Mesothelial cell of epicardium (in vitro differentiated cells): ENCODE measurements around the gene HEPACAM. TPM values are rescaled to one million over a fixed set of nuclear protein-coding genes. Genes with fewer than 3 reads are reported as not detected.
"Not testable (repeated sequence)": the region's sequence is repeated elsewhere in the genome, so short reads cannot be mapped to it uniquely, and the experiment has no call there.

ENCODE experiments used
- DNase-seq, 2 experiments: peaks; one replicate each; pipeline ENCODE4 v3.0.0; 2021; ENCODE audit warnings: low spot score in 2 of 2; ENCODE audit not compliant: unreplicated experiment in 2 of 2
- H3K27ac Mint-ChIP-seq: 2 replicates; pipeline ENCODE4 v1.8.0; 2021; ENCODE audit warnings: mixed read lengths
- H3K27me3 Mint-ChIP-seq: 2 replicates; pipeline ENCODE4 v1.8.0; 2021; ENCODE audit warnings: low read depth, mixed read lengths
- H3K36me3 Mint-ChIP-seq: 2 replicates; pipeline ENCODE4 v1.8.0; 2021; ENCODE audit warnings: mixed read lengths
- H3K4me1 Mint-ChIP-seq: 2 replicates; pipeline ENCODE4 v1.8.0; 2021; ENCODE audit warnings: mixed read lengths
- H3K4me3 Mint-ChIP-seq: 2 replicates; pipeline ENCODE4 v1.8.0; 2021; ENCODE audit warnings: mild to moderate bottlenecking, moderate library complexity, mixed read lengths
- H3K9me3 Mint-ChIP-seq: 2 replicates; pipeline ENCODE4 v1.8.0; 2021; ENCODE audit warnings: mixed read lengths
- CTCF ChIP-seq: fragments of 200-600 bp; sonication (generic); IDR thresholded peaks from one replicate; pipeline ENCODE4 v1.5.0; 2021; ENCODE audit warnings: antibody characterized with exemption; ENCODE audit not compliant: unreplicated experiment
- total RNA-seq: library from RNA; stranded (reverse); gene quantifications from 3 replicates; pipeline ENCODE4 v1.2.1, GENCODE V29; 2021

Gene HEPACAM
- total RNA-seq, 1 donor from 2014 or later, result not detected

- Mint-ChIP-seq H3K27ac (no peak overlapping the region), H3K9me3 (peaks cover 35% of the 10 kb centered on the region), H3K4me1 (peaks cover 7% of the 10 kb centered on the region), H3K27me3 (no peaks in the 10 kb centered on the region), H3K4me3 (no peak overlapping the region), H3K36me3 (peaks cover 38% of the 10 kb centered on the region)
- DNase-seq, result no peak
- no peak for TF ChIP-seq CTCF
Observed at GRCh38 chr11:124977006-124977405, 41.2 kb upstream of the HEPACAM start.

GRCh38 chr11:124976531-124976930, 40.7 kb upstream of the HEPACAM start:
- no peak overlapping the region for H3K4me3 Mint-ChIP-seq
- peaks cover 33% of the 10 kb centered on the region for H3K36me3 Mint-ChIP-seq
- H3K9me3 Mint-ChIP-seq, result peaks cover 33% of the 10 kb centered on the region
- DNase-seq, result no peak
- TF ChIP-seq CTCF, result no peak
- no peak overlapping the region for H3K27ac Mint-ChIP-seq
- peaks cover 7% of the 10 kb centered on the region for H3K4me1 Mint-ChIP-seq
- H3K27me3 Mint-ChIP-seq, result no peaks in the 10 kb centered on the region

- H3K27ac Mint-ChIP-seq, result no peak overlapping the region
- no peak for DNase-seq
- H3K4me3 Mint-ChIP-seq, result no peak overlapping the region
- no peaks in the 10 kb centered on the region for H3K27me3 Mint-ChIP-seq
- no peaks in the 10 kb centered on the region for H3K9me3 Mint-ChIP-seq
- H3K4me1 Mint-ChIP-seq, result peaks cover 3% of the 10 kb centered on the region
- peaks cover 2% of the 10 kb centered on the region for H3K36me3 Mint-ChIP-seq
- TF ChIP-seq CTCF, result no peak
Observed at GRCh38 chr11:124971810-124972209, 36.0 kb upstream of the HEPACAM start.

- H3K27ac Mint-ChIP-seq, result no peak overlapping the region
- no peaks in the 10 kb centered on the region for H3K4me1 Mint-ChIP-seq
- H3K27me3 Mint-ChIP-seq, result no peaks in the 10 kb centered on the region
- no peaks in the 10 kb centered on the region for H3K9me3 Mint-ChIP-seq
- peaks cover 2% of the 10 kb centered on the region for H3K36me3 Mint-ChIP-seq
- H3K4me3 Mint-ChIP-seq, result no peak overlapping the region
- no peak for TF ChIP-seq CTCF
- no peak for DNase-seq
Observed at GRCh38 chr11:124970925-124971324, 35.1 kb upstream of the HEPACAM start.

GRCh38 chr11:124968197-124968596, 32.4 kb upstream of the HEPACAM start:
- DNase-seq, H3K9me3 Mint-ChIP-seq, H3K4me1 Mint-ChIP-seq, H3K27ac Mint-ChIP-seq, H3K27me3 Mint-ChIP-seq, H3K36me3 Mint-ChIP-seq, H3K4me3 Mint-ChIP-seq: not testable (repeated sequence)

- H3K27ac Mint-ChIP-seq, result no peak overlapping the region
- H3K4me1 Mint-ChIP-seq, result no peaks in the 10 kb centered on the region
- H3K36me3 Mint-ChIP-seq, result peaks cover 4% of the 10 kb centered on the region
- H3K4me3 Mint-ChIP-seq, result no peak overlapping the region
- H3K27me3 Mint-ChIP-seq, result no peaks in the 10 kb centered on the region
- DNase-seq, result no peak
- H3K9me3 Mint-ChIP-seq, result no peaks in the 10 kb centered on the region
- peak; percentile 50 for TF ChIP-seq CTCF
Observed at GRCh38 chr11:124961972-124962609, 26.2 kb upstream of the HEPACAM start.
